Measurements from ENCODE around the gene PDRG1. TPM values are rescaled to one million over a fixed set of nuclear protein-coding genes. Genes with fewer than 3 reads are reported as not detected.

The PDRG1 gene
- total RNA-seq, 1 experiment from 2014 or later, result 24.3 TPM

- intact Hi-C loops (cut with micrococcal nuclease; ENCODE audit: unreplicated experiment), result no loop called here
- ChIA-PET POLR2A (ENCODE audit: low non-redundant PET) (interaction anchor here (0.6 kb wide), 1 partner anchor 35 kb away, joined by 3 read pairs; the partner anchor contains the start of gene PDRG1), CTCF (no interaction called here)
- no peak for DNase-seq (ENCODE audit: low spot score)
- TF ChIP-seq EZH2 (IDR thresholded peaks at IDR 0.05; ENCODE audit: borderline replicate concordance, low read depth, low read length, poor library complexity, severe bottlenecking) (no peak), CTCF (conservative IDR thresholded peaks at IDR 0.05; ENCODE audit: low read depth, low read length) (no peak)
- H3K27ac ChIP-seq (ENCODE audit: low read depth, low read length, poor library complexity, severe bottlenecking), result no peak overlapping the region
- no peaks in the 10 kb centered on the region for H3K27me3 ChIP-seq (replicated peaks; ENCODE audit: insufficient read depth, low read depth, low read length, poor library complexity)
- BruUV-seq (replicated peaks), result no TSS peak
- no peak overlapping the region for H3K4me3 ChIP-seq (ENCODE audit: low read depth, low read length, poor library complexity, severe bottlenecking)
- no peaks in the 10 kb centered on the region for H3K36me3 ChIP-seq (ENCODE audit: insufficient read depth, low read length, poor library complexity, severe bottlenecking)
- H3K9me3 ChIP-seq (ENCODE audit: low read depth, low read length, poor library complexity, severe bottlenecking), result no peaks in the 10 kb centered on the region
- H3K4me1 ChIP-seq (ENCODE audit: insufficient read depth, low read length, poor library complexity, severe bottlenecking), result no peaks in the 10 kb centered on the region
Measured at GRCh38 chr20:31916708-31917107, 35.1 kb downstream of the PDRG1 start.

- Histone ChIP-seq H3K4me1 (ENCODE audit: insufficient read depth, low read length, poor library complexity, severe bottlenecking) (no peaks in the 10 kb centered on the region), H3K9me3 (ENCODE audit: low read depth, low read length, poor library complexity, severe bottlenecking) (no peaks in the 10 kb centered on the region), H3K36me3 (ENCODE audit: insufficient read depth, low read length, poor library complexity, severe bottlenecking) (no peaks in the 10 kb centered on the region), H3K4me3 (ENCODE audit: low read depth, low read length, poor library complexity, severe bottlenecking) (no peak overlapping the region), H3K27me3 (replicated peaks; ENCODE audit: insufficient read depth, low read depth, low read length, poor library complexity) (no peaks in the 10 kb centered on the region), H3K27ac (ENCODE audit: low read depth, low read length, poor library complexity, severe bottlenecking) (no peak overlapping the region)
- BruUV-seq (replicated peaks), result no TSS peak
- no peak for DNase-seq (ENCODE audit: low spot score)
- intact Hi-C loops (cut with micrococcal nuclease; ENCODE audit: unreplicated experiment), result no loop called here
- CTCF ChIA-PET, result no interaction called here
- POLR2A ChIA-PET (ENCODE audit: low non-redundant PET), result no interaction called here
- TF ChIP-seq EZH2 (IDR thresholded peaks at IDR 0.05; ENCODE audit: borderline replicate concordance, low read depth, low read length, poor library complexity, severe bottlenecking) (no peak), CTCF (conservative IDR thresholded peaks at IDR 0.05; ENCODE audit: low read depth, low read length) (no peak)
Measured at GRCh38 chr20:31915491-31916280, 36.2 kb downstream of the PDRG1 start.

GRCh38 chr20:31914170-31914569 is 37.7 kb downstream of the PDRG1 start:
- BruUV-seq (replicated peaks), result no TSS peak
- intact Hi-C loops (cut with micrococcal nuclease; ENCODE audit: unreplicated experiment), result no loop called here
- POLR2A ChIA-PET (ENCODE audit: low non-redundant PET), result no interaction called here

More at GRCh38 chr20:31914170-31914569, 37.7 kb downstream of the PDRG1 start:
- no peak for TF ChIP-seq CTCF (conservative IDR thresholded peaks at IDR 0.05; ENCODE audit: low read depth, low read length)
- TF ChIP-seq EZH2 (IDR thresholded peaks at IDR 0.05; ENCODE audit: borderline replicate concordance, low read depth, low read length, poor library complexity, severe bottlenecking), result no peak
- Histone ChIP-seq H3K36me3 (ENCODE audit: insufficient read depth, low read length, poor library complexity, severe bottlenecking) (no peaks in the 10 kb centered on the region), H3K27ac (ENCODE audit: low read depth, low read length, poor library complexity, severe bottlenecking) (no peak overlapping the region), H3K27me3 (replicated peaks; ENCODE audit: insufficient read depth, low read depth, low read length, poor library complexity) (no peaks in the 10 kb centered on the region), H3K4me3 (ENCODE audit: low read depth, low read length, poor library complexity, severe bottlenecking) (no peak overlapping the region), H3K4me1 (ENCODE audit: insufficient read depth, low read length, poor library complexity, severe bottlenecking) (no peaks in the 10 kb centered on the region), H3K9me3 (ENCODE audit: low read depth, low read length, poor library complexity, severe bottlenecking) (no peaks in the 10 kb centered on the region)
- no peak for DNase-seq (ENCODE audit: low spot score)
- CTCF ChIA-PET, result no interaction called here

Data from A673 (cell line).